Measurements from ENCODE around the gene TAPBP. TPM values are rescaled to one million over a fixed set of nuclear protein-coding genes. Genes with fewer than 3 reads are reported as not detected.

Gene TAPBP
- total RNA-seq, 1 experiment from 2014 or later: 28.2 TPM

DNA sequence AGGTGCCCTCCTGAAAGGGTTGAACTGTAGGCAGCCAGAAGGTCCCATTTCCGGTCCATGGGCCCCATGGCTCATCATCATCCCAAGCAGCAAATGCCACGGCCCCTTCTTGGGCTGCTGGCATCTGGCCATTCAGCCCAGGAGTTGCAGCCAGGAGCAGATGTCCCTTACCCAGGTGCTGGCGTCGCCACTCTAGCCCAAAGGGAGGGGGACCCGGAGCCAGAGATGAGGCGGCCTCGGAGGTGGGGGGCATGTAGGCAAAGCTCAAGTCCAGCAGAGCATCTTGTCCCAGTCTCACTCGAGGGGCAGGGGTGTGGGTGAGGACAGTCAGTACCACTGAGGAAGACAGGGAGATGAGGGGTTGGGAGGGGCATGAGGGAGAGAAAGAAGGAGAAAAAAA lies 8.8 kb downstream of the TAPBP start:
- Histone ChIP-seq H3K4me1 (ENCODE audit: insufficient read depth, low read length) (no peaks in the 10 kb centered on the region), H3K4me2 (ENCODE audit: insufficient read depth, insufficient read length, low read length) (no peak overlapping the region), H2AFZ (ENCODE audit: low read length) (no peak overlapping the region), H2BK5ac (ENCODE audit: insufficient read length, low read length) (no peak overlapping the region), H3K18ac (ENCODE audit: insufficient read length, low read depth, low read length) (no peak overlapping the region), H4K8ac (replicated peaks; ENCODE audit: insufficient read length, low read depth, low read length) (no peak overlapping the region), H2BK120ac (ENCODE audit: low read depth, low read length, poor library complexity, severe bottlenecking) (no peak overlapping the region), H4K91ac (ENCODE audit: insufficient read length, low read depth, low read length) (no peak overlapping the region), H2BK20ac (ENCODE audit: low read depth, low read length, poor library complexity, severe bottlenecking) (no peak overlapping the region), H3K23me2 (ENCODE audit: insufficient read length, low read depth, low read length, poor library complexity, severe bottlenecking) (peaks cover under 1% of the 10 kb centered on the region), H3K23ac (ENCODE audit: insufficient read length, low read depth, low read length) (no peak overlapping the region), H3K14ac (ENCODE audit: insufficient read depth, low read length) (no peak overlapping the region), H4K20me1 (ENCODE audit: control insufficient read depth, insufficient read depth, insufficient read length) (no peaks in the 10 kb centered on the region), H3K27ac (ENCODE audit: insufficient read length, low read depth, low read length) (no peak overlapping the region), H3K79me1 (ENCODE audit: insufficient read depth, low read depth, low read length, poor library complexity, severe bottlenecking) (no peaks in the 10 kb centered on the region), H3K27me3 (ENCODE audit: insufficient read depth, low read length) (no peaks in the 10 kb centered on the region), H2AK5ac (ENCODE audit: insufficient read length, low read length) (no peak overlapping the region), H3K56ac (ENCODE audit: insufficient read length, low read depth, low read length) (no peak overlapping the region), H3K4ac (ENCODE audit: low read depth, low read length) (no peak overlapping the region), H3K9ac (ENCODE audit: extremely low read depth, insufficient read length, low read length) (no peak overlapping the region), H3K9me3 (ENCODE audit: control insufficient read depth, low read depth, low read length) (no peaks in the 10 kb centered on the region), H4K5ac (ENCODE audit: insufficient read length, low read depth, low read length) (no peak overlapping the region), H3T11ph (ENCODE audit: low read length) (no peak overlapping the region), H2BK12ac (ENCODE audit: insufficient read length, low read depth, low read length) (no peak overlapping the region), H2BK15ac (ENCODE audit: low read depth, low read length) (no peak overlapping the region), H3K79me2 (ENCODE audit: insufficient read depth, low read length) (peaks cover 3% of the 10 kb centered on the region; the same call in 1 of the 2 replicates)
- H3K4me1 Mint-ChIP-seq: peaks cover 3 to 7% of the 10 kb centered on the region in 2 experiments; a peak in 3 of 4 replicates
- no peak overlapping the region; a peak in 1 of 5 replicates for H3K4me3 Mint-ChIP-seq
- no peaks in the 10 kb centered on the region; the same call in 1 of the 2 replicates for H3K27me3 Mint-ChIP-seq (ENCODE audit: low read depth)
- peaks cover 0 to 17% (median 5%) of the 10 kb centered on the region in 3 experiments; a peak in 5 of 7 replicates for H3K36me3 Mint-ChIP-seq (ENCODE audit: insufficient read depth in 1 of 3, low read depth in 3 of 3)
- DNase-seq: no peak
- TF ChIP-seq, protein P1, sequence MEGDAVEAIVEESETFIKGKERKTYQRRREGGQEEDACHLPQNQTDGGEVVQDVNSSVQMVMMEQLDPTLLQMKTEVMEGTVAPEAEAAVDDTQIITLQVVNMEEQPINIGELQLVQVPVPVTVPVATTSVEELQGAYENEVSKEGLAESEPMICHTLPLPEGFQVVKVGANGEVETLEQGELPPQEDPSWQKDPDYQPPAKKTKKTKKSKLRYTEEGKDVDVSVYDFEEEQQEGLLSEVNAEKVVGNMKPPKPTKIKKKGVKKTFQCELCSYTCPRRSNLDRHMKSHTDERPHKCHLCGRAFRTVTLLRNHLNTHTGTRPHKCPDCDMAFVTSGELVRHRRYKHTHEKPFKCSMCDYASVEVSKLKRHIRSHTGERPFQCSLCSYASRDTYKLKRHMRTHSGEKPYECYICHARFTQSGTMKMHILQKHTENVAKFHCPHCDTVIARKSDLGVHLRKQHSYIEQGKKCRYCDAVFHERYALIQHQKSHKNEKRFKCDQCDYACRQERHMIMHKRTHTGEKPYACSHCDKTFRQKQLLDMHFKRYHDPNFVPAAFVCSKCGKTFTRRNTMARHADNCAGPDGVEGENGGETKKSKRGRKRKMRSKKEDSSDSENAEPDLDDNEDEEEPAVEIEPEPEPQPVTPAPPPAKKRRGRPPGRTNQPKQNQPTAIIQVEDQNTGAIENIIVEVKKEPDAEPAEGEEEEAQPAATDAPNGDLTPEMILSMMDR (conservative IDR thresholded peaks at IDR 0.05): no peak
- H3K27ac Mint-ChIP-seq: no peak overlapping the region
- H3K9me3 Mint-ChIP-seq: no peaks in the 10 kb centered on the region
- no CpG with 5 or more reads among the region's 8 CpGs for WGBS (ENCODE audit: extremely low coverage, insufficient read length, low lambda C conversion rate)

All from H9 (cell line).